Loucy (cell line): Measurements from ENCODE around the gene TESMIN.

ENCODE experiments used
- CTCF ChIP-seq: fragments of 200-600 bp; sonication (generic); conservative IDR thresholded peaks from 2 replicates; pipeline ENCODE4 v1.5.1; 2014; ENCODE audit warnings: mild to moderate bottlenecking, antibody characterized with exemption, low read length
- EZH2phosphoT487 ChIP-seq: fragments of 200-600 bp; IDR thresholded peaks from 2 replicates; pipeline ENCODE4 v1.6.1; 2018; ENCODE audit warnings: antibody characterized with exemption, mild to moderate bottlenecking, moderate library complexity, borderline replicate concordance

- TF ChIP-seq CTCF (no peak), EZH2phosphoT487 (no peak)
These were observed 89.4 kb downstream of the TESMIN start for GRCh38 chr11:68661697-68662603.
